GM21381 (cell line): ENCODE data around the gene IL11.

Experiments used
- ATAC-seq: cut with Tn5 transposase; IDR thresholded peaks from one replicate; pipeline ENCODE4 v1.9.1; 2021; ENCODE audit warnings: mild to moderate bottlenecking, moderate library complexity; ENCODE audit not compliant: unreplicated experiment

IL11 gene

DNA sequence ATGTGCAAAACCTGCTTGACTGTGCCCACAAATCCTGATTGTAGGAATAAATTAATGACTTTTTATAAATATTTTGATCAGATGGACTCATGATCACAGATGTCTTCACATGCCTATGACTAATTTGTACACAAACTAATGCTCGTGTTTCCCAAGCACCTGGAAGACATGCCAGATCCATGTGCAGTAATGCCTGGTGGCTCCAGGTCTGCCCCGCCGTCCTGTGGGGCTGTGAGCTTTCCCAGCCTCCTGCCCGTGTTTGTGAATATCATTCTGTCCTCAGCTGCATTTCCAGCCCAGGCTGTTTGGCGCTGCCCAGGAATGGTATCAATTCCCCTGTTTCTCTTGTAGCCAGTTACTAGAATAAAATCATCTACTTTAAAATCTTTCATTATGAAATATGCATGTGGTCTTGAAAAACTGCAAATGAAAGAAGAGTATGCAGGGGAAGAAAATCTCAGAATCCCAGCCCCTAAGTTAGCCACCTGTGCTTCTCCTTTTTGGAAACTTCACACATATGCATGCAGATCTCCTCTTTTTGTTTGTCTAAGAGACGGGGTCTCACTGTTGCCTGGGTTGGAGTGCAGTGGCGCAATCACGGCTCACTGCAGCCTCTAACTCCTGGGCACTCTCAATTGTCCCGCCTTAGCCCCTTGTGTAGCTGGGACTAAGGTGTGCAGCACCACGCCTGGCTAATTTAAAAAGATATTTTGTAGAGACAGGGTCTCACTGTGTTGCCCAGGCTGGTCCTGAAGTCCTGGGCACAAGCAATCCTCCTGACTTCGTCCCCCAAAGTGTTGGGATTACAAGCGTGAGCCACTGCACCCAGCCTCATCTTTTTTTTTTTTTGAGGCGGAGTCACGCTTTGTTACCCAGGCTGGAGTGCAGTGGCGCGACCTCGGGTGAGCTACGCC is 21.7 kb upstream of the IL11 start:
- no peak for ATAC-seq

DNA sequence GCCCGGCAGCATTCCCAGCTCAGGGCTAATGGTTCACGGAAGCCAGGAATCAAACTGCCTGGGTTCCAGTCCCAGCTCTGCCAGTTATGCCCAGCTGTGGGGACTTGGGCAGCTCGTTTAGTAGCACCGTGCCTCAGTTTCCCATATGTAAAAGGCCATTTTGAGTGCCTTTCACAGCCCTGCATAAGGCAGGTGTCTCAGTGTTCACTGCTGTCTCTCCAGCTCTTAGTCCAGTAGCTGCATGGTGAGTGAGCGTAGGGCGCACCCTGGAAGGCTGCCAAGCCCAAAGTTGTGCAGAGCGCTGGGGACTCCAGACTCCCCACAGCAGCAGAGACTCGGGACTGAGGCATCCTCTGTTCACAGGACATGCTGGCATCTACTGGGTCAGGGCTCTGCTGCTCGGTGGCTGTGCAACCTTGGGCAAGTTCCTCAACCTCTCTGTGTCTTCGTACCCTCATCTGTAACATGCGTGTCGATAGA is 21.0 kb upstream of the IL11 start:
- no peak for ATAC-seq

DNA sequence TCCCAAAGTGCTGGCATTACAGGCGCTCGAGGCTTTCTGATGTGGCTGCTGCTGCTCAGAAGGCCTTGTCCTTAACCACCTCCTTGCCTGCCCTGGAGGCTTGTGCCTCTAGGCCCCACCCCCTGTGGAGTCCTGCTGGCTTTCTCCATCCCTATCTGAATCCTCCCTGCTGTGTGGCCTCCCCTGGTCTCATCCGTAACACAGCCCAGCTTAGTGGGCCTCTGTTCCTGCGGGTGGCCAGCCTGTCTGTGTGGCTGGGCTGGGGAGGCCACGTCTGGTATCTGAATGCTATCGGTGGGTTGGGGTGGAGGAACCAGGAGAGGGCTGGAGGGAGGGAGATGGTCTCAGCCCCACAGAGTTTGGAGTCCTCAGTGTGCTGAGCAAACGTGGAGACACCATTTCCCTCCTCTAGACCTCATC is 20.2 kb upstream of the IL11 start:
- ATAC-seq: no peak

DNA sequence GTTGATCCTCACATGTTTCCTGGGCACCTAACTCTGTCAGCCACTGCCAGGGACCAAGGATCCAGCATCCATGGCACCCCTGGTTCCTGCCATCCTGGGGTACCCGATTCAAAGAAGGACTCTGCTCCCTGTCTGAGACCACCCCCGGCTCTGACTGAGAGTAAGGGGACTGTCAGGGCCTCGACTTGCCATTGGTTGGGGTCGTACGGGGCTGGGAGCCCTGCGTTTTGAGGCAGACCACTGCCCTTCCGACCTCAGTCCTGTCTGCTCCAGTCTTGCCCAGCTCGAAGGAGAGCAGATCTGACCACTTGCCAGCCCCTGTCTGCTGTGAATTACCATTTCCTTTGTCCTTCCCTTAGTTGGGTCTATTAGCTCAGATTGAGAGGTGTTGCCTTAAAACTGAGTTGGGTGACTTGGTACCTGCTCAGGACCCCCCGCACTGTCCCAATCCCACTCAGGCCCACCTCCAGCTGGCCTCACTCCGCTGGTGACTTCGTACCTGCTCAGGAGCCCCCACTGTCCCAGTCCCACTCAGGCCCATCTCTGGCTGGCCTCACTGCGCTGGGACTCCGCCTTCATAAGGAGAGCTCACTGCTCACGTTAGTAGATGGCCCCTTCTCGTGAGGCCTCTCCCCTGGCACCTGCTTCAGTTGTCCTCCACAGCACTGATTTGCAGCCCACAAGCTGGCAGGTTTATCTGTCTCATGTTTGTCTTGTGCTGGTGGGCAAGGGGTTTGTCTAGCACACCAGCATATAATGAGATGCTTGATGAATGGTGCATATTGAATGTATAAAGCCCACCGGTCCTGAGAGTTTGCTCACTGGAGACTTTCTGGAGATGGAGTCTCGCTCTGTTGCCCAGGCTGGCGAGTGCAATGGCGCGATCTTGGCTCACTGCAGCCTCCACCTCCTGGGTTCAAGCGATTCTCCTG is 19.4 kb upstream of the IL11 start:
- ATAC-seq: no peak

DNA sequence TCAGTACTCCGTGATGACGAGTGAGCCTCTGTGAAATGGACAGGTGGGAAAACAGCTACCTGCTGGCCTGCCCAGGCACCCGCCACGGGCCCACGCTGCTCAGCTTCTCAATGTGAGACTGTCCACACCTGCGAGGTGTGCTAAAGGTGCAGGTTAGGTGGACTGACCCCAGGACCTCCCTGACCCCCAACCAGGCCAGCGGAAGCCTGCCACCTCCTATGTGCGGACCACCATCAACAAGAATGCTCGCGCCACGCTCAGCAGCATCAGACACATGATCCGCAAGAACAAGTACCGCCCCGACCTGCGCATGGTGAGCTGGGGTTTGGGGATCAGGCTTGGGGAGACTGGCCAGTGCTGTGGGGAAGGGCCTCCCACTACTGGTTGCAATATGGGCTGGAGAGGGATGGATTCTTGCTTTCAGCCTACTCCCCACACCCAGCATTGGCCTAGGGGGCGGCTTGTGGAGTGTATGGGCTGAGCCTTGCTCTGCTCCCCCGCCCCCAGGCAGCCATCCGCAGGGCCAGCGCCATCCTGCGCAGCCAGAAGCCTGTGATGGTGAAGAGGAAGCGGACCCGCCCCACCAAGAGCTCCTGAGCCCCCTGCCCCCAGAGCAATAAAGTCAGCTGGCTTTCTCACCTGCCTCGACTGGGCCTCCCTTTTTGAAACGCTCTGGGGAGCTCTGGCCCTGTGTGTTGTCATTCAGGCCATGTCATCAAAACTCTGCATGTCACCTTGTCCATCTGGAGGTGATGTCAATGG is 17.7 kb upstream of the IL11 start:
- no peak for ATAC-seq

DNA sequence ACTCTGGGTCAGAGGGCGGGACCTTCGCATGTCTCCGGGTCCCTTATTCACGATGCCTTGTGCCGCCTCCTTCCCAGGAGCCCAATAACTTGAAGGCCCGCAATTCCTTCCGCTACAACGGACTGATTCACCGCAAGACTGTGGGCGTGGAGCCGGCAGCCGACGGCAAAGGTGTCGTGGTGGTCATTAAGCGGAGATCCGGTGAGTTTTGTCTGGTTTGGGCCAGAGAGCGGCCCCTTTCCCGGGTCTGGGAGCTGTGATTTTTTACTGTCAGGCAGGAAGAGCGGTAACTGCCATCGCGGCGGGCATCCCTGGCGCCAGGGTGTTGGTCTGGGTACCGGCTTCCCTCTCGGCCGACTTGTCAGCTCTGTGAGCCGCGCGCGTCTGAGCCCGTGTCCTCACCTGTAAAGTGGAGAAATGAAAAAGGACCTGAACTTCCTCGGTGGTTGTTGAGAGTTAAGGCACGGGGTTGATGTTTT is 16.3 kb upstream of the IL11 start:
- no peak for ATAC-seq

DNA sequence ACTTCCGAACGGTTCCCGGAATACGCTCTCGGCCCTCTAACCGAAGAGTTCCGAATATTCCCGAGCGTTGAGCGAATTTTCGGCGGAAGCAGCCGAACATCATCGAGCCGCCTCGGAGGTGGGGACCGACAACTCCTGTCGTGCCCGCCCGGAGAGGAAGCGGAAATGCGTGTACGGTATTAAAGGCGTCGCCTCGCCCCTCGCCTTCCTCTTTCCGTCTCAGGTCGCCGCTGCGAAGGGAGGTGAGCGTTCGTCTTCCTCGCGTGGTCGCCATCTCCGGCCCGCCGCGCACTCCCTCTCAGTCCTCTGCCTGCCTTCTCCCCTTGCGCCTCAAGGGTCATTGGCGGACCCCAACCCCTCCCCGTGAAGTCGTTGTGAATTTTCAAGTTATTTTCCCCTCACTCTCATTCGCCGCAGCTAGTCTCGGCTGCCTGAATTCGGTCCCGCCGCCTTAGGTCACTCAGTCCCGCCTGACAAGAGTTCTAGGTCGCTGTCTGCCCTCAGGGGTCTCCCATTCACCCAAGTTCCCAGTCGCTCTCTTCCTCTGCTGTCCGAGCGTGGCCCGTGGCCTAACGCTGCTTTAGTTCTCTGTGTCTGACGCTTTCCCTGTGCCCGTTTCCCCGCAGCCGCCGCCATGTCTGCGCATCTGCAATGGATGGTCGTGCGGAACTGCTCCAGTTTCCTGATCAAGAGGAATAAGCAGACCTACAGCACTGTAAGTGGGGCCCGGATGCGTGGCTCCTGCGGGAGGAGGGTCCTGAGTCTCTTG is 15.6 kb upstream of the IL11 start, which contains the start of gene RPL28:
Gene RPL28 (plus strand): TSS at position 209 of the 769 bp plus-strand sequence. CDS start 426 bp downstream, at position 635.
- peak; percentile 73 for ATAC-seq

DNA sequence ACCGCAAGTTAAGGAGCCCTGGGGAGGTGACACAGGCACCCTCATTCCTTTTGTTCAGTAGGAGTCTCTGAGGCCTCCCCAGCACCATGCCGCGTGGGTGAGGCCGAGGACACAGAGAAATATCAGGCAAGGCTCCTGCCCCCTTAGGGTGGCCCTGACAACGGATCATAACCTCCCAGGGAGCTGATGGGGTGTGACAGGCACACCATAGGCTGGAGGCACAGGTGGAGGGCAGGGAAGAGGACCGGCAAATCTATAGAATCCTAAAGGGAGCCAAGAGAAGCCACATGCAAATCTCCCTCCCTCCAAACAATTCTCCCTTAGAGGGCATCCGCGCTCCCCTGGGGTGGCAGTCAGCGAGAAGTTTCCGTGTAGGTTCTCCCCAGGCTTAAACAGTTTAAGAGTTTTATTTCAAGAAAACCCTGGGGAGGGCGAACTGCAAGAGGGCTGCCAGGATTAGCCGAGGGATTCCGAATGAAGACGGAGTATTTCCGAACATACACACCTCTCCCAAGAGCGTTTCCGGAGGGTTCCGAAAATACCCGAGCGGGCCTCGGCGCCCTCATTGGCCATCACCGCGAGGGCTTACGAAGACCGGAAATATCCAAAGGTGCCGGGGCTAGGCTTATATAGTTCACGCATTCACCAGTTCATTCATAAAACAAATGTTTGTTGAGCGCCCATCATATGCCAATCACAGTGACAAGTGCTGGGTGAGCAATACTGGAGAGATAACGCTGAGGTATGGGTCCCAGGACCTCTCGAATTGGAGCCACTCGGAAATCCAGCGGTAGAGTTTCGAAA is 14.9 kb upstream of the IL11 start:
- peak; percentile 54 for ATAC-seq

DNA sequence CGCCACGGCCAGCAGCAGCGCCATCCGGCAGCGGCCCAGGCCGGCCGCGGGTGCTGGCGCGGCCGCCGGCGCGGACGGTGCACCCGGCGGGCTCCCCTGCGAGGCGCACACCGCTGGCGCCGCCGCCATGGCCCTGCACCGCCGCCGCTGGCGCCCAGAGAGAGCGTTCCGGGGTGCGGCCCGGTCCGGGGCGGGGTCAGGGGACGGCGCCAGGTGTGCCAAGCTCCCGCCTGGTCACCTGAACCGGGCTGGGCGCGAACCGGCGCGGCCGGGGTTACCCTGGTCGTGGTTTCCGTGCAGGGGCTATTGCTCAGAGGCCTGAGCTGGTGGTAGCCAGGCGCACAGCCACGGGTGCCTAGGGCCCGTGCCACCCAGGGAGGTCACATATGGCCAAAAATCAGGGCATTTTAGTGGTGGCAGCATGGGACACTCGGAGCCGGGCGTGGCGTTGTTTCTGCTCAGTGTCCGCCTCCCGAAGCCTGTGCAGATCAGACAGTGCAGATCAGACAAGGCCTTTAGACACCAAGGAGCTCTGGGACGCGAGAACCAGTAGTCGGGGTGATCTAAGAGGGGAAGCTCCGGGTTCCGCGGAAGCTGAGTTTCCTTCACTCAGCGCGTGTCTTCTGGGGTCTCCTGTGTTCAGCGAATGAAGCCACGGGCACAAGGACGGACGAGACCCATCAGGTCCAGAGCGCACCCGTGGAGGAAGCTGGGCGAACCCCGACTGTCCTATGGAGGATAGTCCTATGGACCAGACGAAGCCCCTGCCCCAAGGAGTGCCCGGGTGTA is 14.1 kb upstream of the IL11 start, which contains the start of gene TMEM238:
Gene TMEM238 (minus strand): TSS at position 162 of the 789 bp plus-strand sequence. CDS start 33 bp downstream, at position 129.
- no peak for ATAC-seq

DNA sequence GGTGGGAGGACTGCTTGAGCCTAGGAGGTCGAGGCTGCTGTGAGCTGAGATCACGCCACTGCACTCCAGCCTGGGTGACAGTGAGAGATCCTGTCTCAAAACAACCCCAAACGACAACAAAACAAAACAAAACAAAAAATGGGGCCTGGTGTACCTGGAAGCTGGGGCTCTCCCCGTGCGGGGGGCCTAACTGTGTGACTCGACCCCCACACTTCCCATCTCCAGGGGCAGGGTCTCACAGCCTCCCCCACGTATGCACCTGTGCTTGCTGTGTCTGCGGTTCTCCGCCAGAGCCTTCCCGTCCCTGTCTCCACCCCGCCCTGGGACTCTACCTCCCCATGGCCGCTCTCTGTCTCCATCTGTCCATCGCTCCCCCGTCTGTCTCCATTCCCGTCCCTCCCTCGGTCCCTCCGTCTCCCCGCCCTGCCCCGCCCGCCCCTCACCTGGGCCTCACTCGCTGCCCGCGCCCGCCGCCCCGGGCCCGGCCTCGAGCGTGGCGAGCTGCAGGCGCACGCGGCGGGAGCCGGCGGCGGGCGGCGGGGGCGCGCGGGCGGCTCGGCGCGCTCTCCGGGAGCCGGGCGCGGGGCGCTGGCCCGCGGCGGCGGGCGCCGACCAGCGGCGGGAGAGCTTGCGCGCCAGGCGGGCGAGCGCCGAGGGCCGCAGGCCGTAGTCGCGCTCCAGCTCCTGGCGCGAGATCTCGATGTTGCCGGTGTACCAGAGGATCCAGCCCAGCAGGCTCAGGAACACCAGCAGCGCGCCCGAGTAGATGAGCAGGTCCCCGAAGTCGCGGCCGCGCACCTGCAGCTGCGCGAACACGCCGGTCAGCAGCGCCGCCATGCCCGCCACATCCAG is 13.2 kb upstream of the IL11 start:
- no peak for ATAC-seq

DNA sequence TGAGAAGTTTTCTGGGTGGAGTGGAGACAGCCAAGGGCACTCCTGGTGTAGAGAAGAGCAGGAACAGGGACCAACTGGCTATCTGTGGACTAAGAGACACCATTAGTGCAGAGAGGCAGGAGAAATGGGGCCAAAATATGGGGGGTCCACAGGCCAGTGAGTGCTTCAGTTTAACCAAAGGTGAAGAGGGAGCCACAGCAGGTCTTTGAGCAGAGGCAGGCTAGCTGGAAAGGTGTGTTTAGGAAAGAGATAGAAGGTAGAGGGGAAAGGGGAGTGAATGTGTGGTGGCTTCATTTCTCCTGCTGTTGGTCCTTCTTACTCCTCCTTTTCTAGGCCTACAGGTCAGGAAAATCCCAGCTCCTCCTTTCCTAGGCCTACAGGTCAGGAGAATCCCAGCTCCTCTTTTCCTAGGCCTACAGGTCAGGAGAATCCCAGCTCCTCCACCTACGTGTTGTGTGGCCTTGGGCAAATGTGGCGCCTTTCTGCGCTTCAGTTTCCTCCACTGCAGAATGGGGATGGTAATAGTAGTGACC is 12.3 kb upstream of the IL11 start:
- no peak for ATAC-seq

DNA sequence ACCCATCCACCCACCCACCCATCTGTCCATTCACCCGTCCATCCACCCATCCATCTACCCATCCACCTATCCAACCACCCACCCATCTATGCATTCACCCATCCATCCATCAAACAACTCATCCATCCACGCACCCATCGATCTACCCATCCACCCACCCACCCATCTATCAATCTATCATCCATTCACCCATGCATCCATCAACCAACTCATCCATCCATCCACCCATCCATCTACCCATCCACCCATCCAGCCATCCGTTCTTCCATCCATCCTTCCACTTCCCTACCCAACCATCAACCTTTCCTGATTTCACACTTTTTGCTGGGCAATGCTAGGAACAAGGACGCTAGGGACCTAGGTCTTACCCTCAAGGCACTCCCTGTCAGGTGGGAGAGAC is 11.8 kb upstream of the IL11 start:
- ATAC-seq: no peak

DNA sequence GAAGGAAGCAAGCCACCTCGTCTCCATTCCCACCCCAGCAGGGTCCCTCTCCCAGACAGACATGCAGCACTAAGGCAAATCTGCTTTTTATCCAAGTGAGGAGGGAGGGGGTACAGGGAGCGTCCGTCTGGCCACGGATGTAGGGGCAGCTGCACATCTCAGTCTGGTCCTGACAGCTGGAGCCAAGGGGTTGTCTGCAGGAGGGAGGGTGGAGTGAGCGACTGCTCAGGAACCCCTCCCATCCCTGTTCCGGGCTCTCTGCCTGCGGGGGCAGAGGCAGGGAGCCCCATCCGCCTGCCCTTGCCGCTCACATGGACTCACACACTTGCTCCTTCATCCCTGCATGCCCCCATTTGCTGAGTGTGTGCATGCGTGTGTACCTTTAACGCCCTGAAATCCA is 8.9 kb upstream of the IL11 start:
- no peak for ATAC-seq

DNA sequence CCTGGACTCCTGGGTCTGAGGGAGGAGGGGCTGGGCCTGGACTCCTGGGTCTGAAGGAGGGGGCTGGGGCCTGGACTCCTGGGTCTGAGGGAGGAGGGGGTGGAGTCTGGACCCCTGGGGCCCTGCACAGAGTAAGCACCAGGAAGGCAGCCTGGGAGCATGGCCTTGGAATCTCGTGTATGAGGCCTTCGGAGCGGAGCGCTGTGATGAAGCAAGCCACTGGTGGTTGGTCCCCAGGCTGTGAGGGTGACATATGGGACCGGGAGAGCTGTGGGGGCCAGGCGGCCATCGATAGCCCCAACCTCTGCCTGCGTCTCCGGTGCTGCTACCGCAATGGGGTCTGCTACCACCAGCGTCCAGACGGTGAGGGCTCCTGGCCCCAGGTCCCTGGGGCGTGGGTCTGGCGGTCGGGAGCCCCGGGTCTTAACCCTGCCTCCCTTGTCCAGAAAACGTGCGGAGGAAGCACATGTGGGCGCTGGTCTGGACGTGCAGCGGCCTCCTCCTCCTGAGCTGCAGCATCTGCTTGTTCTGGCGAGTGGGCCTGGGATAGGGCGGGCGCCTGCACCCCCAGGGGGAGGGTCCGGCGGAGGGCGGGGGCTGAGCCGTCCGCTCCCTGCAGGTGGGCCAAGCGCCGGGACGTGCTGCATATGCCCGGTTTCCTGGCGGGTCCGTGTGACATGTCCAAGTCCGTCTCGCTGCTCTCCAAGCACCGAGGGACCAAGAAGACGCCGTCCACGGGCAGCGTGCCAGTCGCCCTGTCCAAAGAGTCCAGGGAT is 7.3 kb upstream of the IL11 start:
- no peak for ATAC-seq

DNA sequence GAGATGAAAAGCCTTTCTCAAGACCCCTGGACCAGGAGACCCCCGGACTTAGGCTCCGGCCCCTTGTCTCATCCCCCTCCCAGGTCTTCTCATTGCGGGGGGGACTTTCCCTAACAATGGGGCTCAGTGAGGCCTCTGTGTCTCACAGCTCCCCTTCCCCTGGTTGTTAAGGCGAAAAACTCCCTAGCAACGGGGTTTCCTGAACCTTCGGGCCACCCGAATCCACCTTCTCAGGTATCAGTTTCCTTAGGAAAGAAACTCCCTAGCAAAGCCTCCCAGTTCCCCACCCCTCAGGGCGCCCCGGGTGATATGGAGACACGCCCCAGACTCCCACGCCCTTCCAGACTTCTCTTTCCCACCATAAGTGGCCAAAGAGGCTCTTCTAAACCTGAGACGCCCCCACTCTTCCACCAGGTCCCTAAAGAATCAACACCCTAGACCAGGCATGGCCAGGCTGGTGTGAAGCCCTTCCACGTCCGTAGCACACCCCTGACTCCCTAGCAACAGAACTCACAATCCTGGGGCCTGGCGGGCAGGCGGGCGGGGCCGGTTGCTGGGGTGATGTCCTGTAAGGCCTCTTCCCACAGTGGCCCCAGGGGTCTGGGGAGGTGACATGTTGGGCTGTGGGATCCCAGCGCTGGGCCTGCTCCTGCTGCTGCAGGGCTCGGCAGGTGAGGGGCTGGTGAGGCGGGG is 6.1 kb upstream of the IL11 start, which contains the start of gene TMEM190:
Gene TMEM190 (plus strand): TSS at position 586 of the 693 bp plus-strand sequence. CDS start 28 bp downstream, at position 614.
- ATAC-seq: no peak
